HCT116 (cell line): ENCODE data around the gene HSPA12B. TPM values are rescaled to one million over a fixed set of nuclear protein-coding genes. Genes with fewer than 3 reads are reported as not detected.

Experiments used
- ATAC-seq: fragments of 200-7000 bp; cut with Tn5 transposase; 2 replicates; pipeline ENCODE4 v1.9.1; 2020; ENCODE audit warnings: mild to moderate bottlenecking, moderate library complexity
- BruUV-seq: library from RNA; stranded (reverse); fragments of 400-500 nt; replicated peaks from 2 replicates; lab custom pipeline; 2021; lab: Mats Ljungman, UMichigan
- CTCF ChIA-PET: fragments of 300-600 bp; sonication (Branson Sonifier 250); formaldehyde crosslinking; loops from one replicate; lab custom pipeline; 2021; ENCODE audit warnings: antibody characterized with exemption; lab: Charles Lee
- POLR2A ChIA-PET: fragments of 300-600, 350-600 bp; sonication (Branson Sonifier 250); formaldehyde crosslinking; loops from one replicate; lab custom pipeline; 2021; ENCODE audit warnings: antibody characterized with exemption; lab: Charles Lee
- RAD21 ChIA-PET, 2 experiments: fragments of 300-600 bp; sonication (Branson Sonifier 250); formaldehyde crosslinking; loops; one replicate each; lab custom pipeline; 2023; ENCODE audit warnings: low total read pairs in 2 of 2; ENCODE audit not compliant: uncharacterized antibody in 2 of 2, unreplicated experiment in 2 of 2, low non-redundant PET in 1 of 2; lab: Charles Lee
- DNase-seq: peaks from one replicate; pipeline ENCODE4 v3.0.0-alpha.2; 2010; ENCODE audit warnings: low read depth, low spot score
- H2AFZ ChIP-seq: fragments of 200-600 bp; shearing (Covaris generic), sonication (generic); 2 replicates; pipeline ENCODE4 v1.6.1; 2017; ENCODE audit warnings: low read depth, mixed run types, mixed read lengths, antibody characterized with exemption, low read length; ENCODE audit not compliant: poor library complexity, severe bottlenecking
- H3K27ac ChIP-seq: 2 replicates; pipeline ENCODE4 v1.5.1; 2012; ENCODE audit warnings: low read depth, low read length
- H3K27me3 ChIP-seq: fragments of 200-600 bp; sonication (generic); 2 replicates; pipeline ENCODE4 v1.6.1; 2016; ENCODE audit warnings: mixed run types, low read length, mixed read lengths; ENCODE audit not compliant: insufficient read depth
- H3K36me3 ChIP-seq, 2 experiments: fragments of 200-500 bp in 1 of 2; fragments of 200-600 bp in 1 of 2; sonication (Bioruptor generic) in 1 of 2; sonication (generic) in 1 of 2; 2 replicates each; pipeline versions ENCODE4 v1.5.1 to v1.6.1; 2014 to 2016; ENCODE audit warnings: low read length in 2 of 2, inconsistent platforms in 1 of 2, mixed read lengths in 1 of 2, mixed run types in 1 of 2; ENCODE audit not compliant: insufficient read depth in 2 of 2, control insufficient read depth in 1 of 2
- H3K4me1 ChIP-seq, 2 experiments: fragments of 200-600 bp in 1 of 2; sonication (generic) in 1 of 2; 2 replicates each; pipeline versions ENCODE4 v1.5.1 to v1.6.1; 2012 to 2017; ENCODE audit warnings: low read length in 2 of 2, inconsistent platforms in 1 of 2, mild to moderate bottlenecking in 1 of 2, mixed read lengths in 1 of 2, mixed run types in 1 of 2, moderate library complexity in 1 of 2; ENCODE audit not compliant: insufficient read depth in 2 of 2, control insufficient read depth in 1 of 2
- H3K4me2 ChIP-seq: fragments of 200-600 bp; sonication (generic); 2 replicates; pipeline ENCODE4 v1.6.1; 2017; ENCODE audit warnings: mixed run types, low read length, mixed read lengths
- H3K4me3 ChIP-seq, 2 experiments: fragments of 200-600 bp in 1 of 2; sonication (generic) in 1 of 2; replicated peaks in 1 of 2; 2 replicates each; pipeline ENCODE4 v1.5.1; 2011 to 2016; ENCODE audit warnings: low read length in 2 of 2, control low read depth in 1 of 2, low read depth in 1 of 2, mild to moderate bottlenecking in 1 of 2, mixed read lengths in 1 of 2, mixed run types in 1 of 2
- H3K79me2 ChIP-seq: fragments of 200-600 bp; sonication (generic); 2 replicates; pipeline ENCODE4 v1.6.1; 2017; ENCODE audit warnings: mild to moderate bottlenecking, mixed run types, low read length, moderate library complexity, mixed read lengths; ENCODE audit not compliant: insufficient read depth
- H3K9ac ChIP-seq: fragments of 200-600 bp; sonication (generic); 2 replicates; pipeline ENCODE4 v1.6.1; 2016; ENCODE audit warnings: low read length, mixed read lengths
- H3K9me2 ChIP-seq: fragments of 200-600 bp; sonication (generic), shearing (Covaris generic); 2 replicates; pipeline ENCODE4 v1.6.1; 2017; ENCODE audit warnings: mixed run types, mild to moderate bottlenecking, moderate library complexity; ENCODE audit not compliant: insufficient read depth
- H3K9me3 ChIP-seq, 2 experiments: fragments of 200-500 bp in 1 of 2; fragments of 200-600 bp in 1 of 2; sonication (Bioruptor generic) in 1 of 2; sonication (generic) in 1 of 2; 2 replicates each; pipeline ENCODE4 v1.6.1; 2014 to 2017; ENCODE audit warnings: low read length in 2 of 2, mixed read lengths in 2 of 2, inconsistent platforms in 1 of 2, low read depth in 1 of 2, mild to moderate bottlenecking in 1 of 2, mixed run types in 1 of 2, moderate library complexity in 1 of 2; ENCODE audit not compliant: control insufficient read depth in 1 of 2, insufficient read depth in 1 of 2
- H4K20me1 ChIP-seq: fragments of 200-600 bp; sonication (generic), shearing (Covaris generic); 2 replicates; pipeline ENCODE4 v1.6.1; 2017; ENCODE audit warnings: mixed run types, mild to moderate bottlenecking, moderate library complexity; ENCODE audit not compliant: insufficient read depth
- ATF3 ChIP-seq: IDR thresholded peaks from 2 replicates; pipeline ENCODE4 v1.6.1; 2012
- CBX3 ChIP-seq: IDR thresholded peaks from 2 replicates; pipeline ENCODE4 v1.6.1; 2012; ENCODE audit warnings: low read depth
- CEBPB ChIP-seq: IDR thresholded peaks from 2 replicates; pipeline ENCODE4 v1.6.1; 2012; ENCODE audit warnings: low read depth
- ELF1 ChIP-seq: IDR thresholded peaks from 2 replicates; pipeline ENCODE4 v1.6.1; 2012; ENCODE audit warnings: low read depth, borderline replicate concordance
- JUND ChIP-seq: IDR thresholded peaks from 2 replicates; pipeline ENCODE4 v1.6.1; 2012
- REST ChIP-seq: IDR thresholded peaks from 2 replicates; pipeline ENCODE4 v1.6.1; 2012; ENCODE audit warnings: low read depth
- SRF ChIP-seq: IDR thresholded peaks from 2 replicates; pipeline ENCODE4 v1.6.1; 2012; ENCODE audit warnings: low read depth
- TCF7L2 ChIP-seq: IDR thresholded peaks from 2 replicates; pipeline ENCODE4 v1.7.0; 2011; ENCODE audit warnings: borderline replicate concordance, inconsistent platforms; ENCODE audit not compliant: insufficient read depth, insufficient read length; ENCODE audit errors: extremely low read depth
- ZBTB33 ChIP-seq: IDR thresholded peaks from 2 replicates; pipeline ENCODE4 v1.6.1; 2011; ENCODE audit warnings: mild to moderate bottlenecking, low read length, moderate library complexity; ENCODE audit not compliant: insufficient replicate concordance; ENCODE audit errors: extremely low read depth
- ZFX ChIP-seq: fragments of 450-650 bp; IDR thresholded peaks from 2 replicates; pipeline ENCODE4 v1.6.1; 2017
- intact Hi-C: fragments of 100-400 bp; cut with micrococcal nuclease; formaldehyde crosslinking; loops from 2 replicates; pipeline ENCODE4 v1.10.0; 2022
- total RNA-seq: library from RNA; stranded (reverse); gene quantifications from one replicate; pipeline ENCODE4 v1.2.1, GENCODE V29; 2021; ENCODE audit not compliant: unreplicated experiment

HSPA12B gene
- total RNA-seq, 1 experiment from 2014 or later, result not detected

GRCh38 chr20:3694864-3695263 is 37.6 kb upstream of the HSPA12B start:
- BruUV-seq, result no TSS peak
- H3K79me2 ChIP-seq, result no peaks in the 10 kb centered on the region
- POLR2A ChIA-PET, result no interaction called here
- no peaks in the 10 kb centered on the region for H3K4me1 ChIP-seq
- intact Hi-C loops, result no loop called here
- no peaks in the 10 kb centered on the region for H3K9me2 ChIP-seq
- RAD21 ChIA-PET, result no interaction called here
- H3K4me3 ChIP-seq, result no peak overlapping the region
- no peak for ATAC-seq
- H2AFZ ChIP-seq, result no peak overlapping the region
- H3K9me3 ChIP-seq, result no peaks in the 10 kb centered on the region; a peak in 1 of 4 replicates
- no peak overlapping the region for H3K9ac ChIP-seq
- CTCF ChIA-PET, result no interaction called here
- TF ChIP-seq ZBTB33 (no peak), ATF3 (no peak), CBX3 (no peak), ELF1 (no peak), REST (no peak), JUND (no peak), TCF7L2 (no peak), SRF (no peak), ZFX (no peak), CEBPB (no peak)
- no peak for DNase-seq
- H3K27me3 ChIP-seq, result no peaks in the 10 kb centered on the region
- no peaks in the 10 kb centered on the region for H3K36me3 ChIP-seq
- H3K27ac ChIP-seq, result no peak overlapping the region
- no peak overlapping the region for H3K4me2 ChIP-seq
- H4K20me1 ChIP-seq, result no peaks in the 10 kb centered on the region
